GM21390 (cell line): Measurements from ENCODE around the gene CIT.

ENCODE experiments used
- ATAC-seq: cut with Tn5 transposase; IDR thresholded peaks from one replicate; pipeline ENCODE4 v1.9.1; 2021; ENCODE audit not compliant: unreplicated experiment

Gene CIT

GRCh38 chr12:119682639-119683252 lies 194.4 kb downstream of the CIT start:
- peak; percentile 38 for ATAC-seq

- peak; percentile 66 for ATAC-seq
Observed at GRCh38 chr12:119681728-119682638, 195.1 kb downstream of the CIT start.

GRCh38 chr12:119681111-119681510 lies 196.0 kb downstream of the CIT start:
- ATAC-seq = no peak

GRCh38 chr12:119679490-119679889 lies 197.6 kb downstream of the CIT start:
- ATAC-seq = no peak

GRCh38 chr12:119679081-119679480 lies 198.0 kb downstream of the CIT start:
- no peak for ATAC-seq

- ATAC-seq = no peak
Observed at GRCh38 chr12:119678459-119678858, 198.7 kb downstream of the CIT start.

GRCh38 chr12:119676573-119676972 lies 200.5 kb downstream of the CIT start:
- ATAC-seq = no peak

- ATAC-seq = no peak
Observed at GRCh38 chr12:119676022-119676421, 201.1 kb downstream of the CIT start.

GRCh38 chr12:119674560-119674959 lies 202.6 kb downstream of the CIT start:
- no peak for ATAC-seq

GRCh38 chr12:119673634-119674033 lies 203.5 kb downstream of the CIT start:
- no peak for ATAC-seq

GRCh38 chr12:119672194-119672593 lies 204.9 kb downstream of the CIT start:
- no peak for ATAC-seq

- ATAC-seq = no peak
Observed at GRCh38 chr12:119671070-119671469, 206.1 kb downstream of the CIT start.

GRCh38 chr12:119669744-119670472 lies 207.2 kb downstream of the CIT start:
- ATAC-seq = no peak

- no peak for ATAC-seq
Observed at GRCh38 chr12:119668324-119668841, 208.7 kb downstream of the CIT start.

- ATAC-seq = peak; percentile 90
Observed at GRCh38 chr12:119667577-119668323, 209.4 kb downstream of the CIT start, which contains the start of gene PRKAB1. TSS of gene PRKAB1 (plus strand) at chr12:119668133. CDS start at chr12:119668245, 112 bp downstream.

- peak; percentile 16 for ATAC-seq
Observed at GRCh38 chr12:119666900-119667576, 210.1 kb downstream of the CIT start.

GRCh38 chr12:119666226-119666795 lies 210.8 kb downstream of the CIT start:
- no peak for ATAC-seq

- no peak for ATAC-seq
Observed at GRCh38 chr12:119665164-119665929, 211.8 kb downstream of the CIT start.

- no peak for ATAC-seq
Observed at GRCh38 chr12:119664642-119665041, 212.5 kb downstream of the CIT start.
